Measurements from ENCODE around the gene MYH7. TPM values are rescaled to one million over a fixed set of nuclear protein-coding genes. Genes with fewer than 3 reads are reported as not detected.

MYH7 gene
- 0.56 TPM in 1 of 2 replicates, not detected in the other for total RNA-seq

DNA sequence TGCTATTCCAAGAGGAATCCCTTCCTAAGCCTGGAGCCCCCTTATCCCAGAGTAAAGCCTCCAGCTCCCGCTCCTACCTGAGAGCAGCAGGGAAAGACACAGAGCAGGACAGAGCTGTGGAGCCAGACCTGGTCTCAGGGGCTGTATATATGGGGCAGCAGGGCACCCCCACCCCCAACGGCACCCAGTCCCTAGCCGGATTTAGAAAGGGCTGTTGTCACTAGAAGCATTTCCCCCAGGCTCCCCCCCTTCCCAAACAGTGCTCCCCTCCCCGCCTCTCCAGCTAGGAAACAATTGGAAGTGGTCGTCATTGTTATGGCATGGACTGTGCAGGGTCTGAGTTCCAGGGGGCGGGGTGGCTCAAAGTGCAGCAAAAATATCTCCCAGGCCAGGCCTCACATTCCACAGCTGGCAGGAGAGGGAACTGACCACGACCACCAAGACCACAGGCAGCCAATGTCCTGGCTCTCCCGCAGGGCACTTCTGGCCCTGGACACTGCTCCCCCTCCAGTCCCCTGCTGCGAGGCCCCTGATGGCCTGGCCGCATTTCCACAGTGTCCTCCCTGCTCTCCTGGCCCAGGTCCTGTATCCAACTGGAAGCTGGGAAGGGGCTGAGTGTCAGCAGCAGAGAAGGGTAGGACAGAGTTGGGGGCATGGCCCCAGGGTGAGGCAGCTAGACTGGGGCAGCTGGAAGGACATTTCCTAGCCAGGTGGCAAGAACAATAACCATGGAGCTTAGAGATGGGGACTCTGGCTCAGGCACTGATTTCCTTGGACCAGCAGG is at the start of gene MYH7:
Gene MYH7 (minus strand): TSS at position 118 of the 784 bp plus-strand sequence. CDS start 1,928 bp downstream, outside the sequence.

DNA sequence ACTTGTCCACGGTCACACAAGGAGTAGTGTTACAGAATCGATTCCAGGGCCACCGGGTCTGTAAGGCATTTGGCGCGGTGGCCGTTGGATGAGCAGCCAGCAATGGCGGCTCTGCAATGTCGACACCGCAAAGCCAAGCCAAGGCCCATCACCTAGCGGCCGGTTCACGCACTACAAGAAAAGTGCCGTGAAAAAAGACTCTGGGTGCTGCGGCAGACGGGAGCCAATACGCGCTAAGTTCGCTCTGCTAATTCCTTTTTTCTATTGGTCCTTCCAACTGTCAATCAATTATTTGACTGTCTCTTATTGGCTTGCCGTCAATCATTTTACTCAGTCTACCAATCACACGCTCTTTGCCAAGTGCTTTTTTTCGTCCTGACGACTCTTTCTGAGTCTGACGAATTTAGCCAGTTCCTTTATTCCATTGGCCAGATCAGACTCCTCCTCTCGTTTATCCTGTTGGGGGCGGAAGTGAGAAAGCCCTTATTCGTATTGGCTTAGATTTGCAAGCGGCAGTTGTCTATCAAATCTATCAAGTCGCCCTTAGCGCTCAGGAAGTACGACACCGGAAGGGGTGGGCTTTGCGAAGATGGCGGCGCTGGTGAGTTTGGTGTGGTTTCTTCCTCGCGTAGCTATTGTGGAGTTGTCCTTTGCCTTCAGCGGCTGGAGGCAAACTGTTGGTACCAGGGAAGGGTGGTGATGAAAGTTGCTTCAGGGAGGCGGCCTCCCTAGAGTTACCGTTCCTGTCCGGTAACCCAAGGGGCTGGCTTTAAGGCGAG is 33.9 kb upstream of the MYH7 start, which contains the start of gene NGDN:
Gene NGDN (plus strand): TSS at position 577 of the 779 bp plus-strand sequence. CDS start 13 bp downstream, at position 590.

DNA sequence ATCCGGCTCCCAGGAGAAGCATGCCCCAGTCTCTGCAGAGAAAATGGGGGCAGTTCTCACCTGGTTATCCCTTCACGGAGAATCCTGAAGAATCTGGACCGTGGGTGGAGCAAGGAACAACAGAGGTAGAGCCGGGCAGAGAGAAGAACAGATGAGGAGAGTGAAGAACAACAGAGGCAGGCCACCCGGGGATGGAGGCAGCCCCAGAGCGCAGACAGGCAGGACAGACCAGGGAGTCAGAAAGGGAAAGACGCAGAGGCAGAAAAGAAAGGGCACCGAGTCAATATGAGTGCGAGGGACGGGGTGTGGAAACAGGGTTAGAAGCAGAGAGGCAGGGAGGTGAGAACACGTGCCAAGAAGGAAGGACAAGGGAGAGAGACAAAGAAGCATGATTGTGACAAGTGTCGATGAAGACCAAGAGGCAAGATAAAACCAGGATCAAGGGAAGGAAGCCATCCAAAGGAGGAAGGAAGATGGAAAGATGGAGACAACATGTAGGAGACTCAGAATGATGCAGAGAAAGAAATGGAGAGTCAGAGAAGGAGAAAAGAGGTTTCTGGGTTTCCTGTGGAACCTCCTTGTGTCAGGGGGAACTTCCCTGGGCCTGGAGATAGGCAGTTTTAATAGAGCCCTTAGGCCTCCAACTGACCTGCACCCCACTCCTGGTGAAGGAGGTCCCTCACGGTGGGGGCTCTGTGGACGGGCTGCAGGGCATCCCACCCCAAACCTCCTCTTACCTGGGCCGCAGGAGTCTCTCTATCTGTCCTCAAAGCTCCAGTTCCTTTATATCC is 27.7 kb downstream of the MYH7 start, which contains the start of gene MYH6:
Gene MYH6 (minus strand): TSS at position 758 of the 791 bp plus-strand sequence. CDS start 1,050 bp downstream, outside the sequence.

GRCh38 chr14:23376482-23377197 is 58.8 kb downstream of the MYH7 start, which contains the start of gene CMTM5:
TSS of gene CMTM5 (plus strand) at chr14:23377046. CDS start at chr14:23377252, 206 bp downstream.

GRCh38 chr14:23372509-23372908 is 63.0 kb downstream of the MYH7 start, which contains the start of gene IL25:
TSS of gene IL25 (plus strand) at chr14:23372809.

DNA sequence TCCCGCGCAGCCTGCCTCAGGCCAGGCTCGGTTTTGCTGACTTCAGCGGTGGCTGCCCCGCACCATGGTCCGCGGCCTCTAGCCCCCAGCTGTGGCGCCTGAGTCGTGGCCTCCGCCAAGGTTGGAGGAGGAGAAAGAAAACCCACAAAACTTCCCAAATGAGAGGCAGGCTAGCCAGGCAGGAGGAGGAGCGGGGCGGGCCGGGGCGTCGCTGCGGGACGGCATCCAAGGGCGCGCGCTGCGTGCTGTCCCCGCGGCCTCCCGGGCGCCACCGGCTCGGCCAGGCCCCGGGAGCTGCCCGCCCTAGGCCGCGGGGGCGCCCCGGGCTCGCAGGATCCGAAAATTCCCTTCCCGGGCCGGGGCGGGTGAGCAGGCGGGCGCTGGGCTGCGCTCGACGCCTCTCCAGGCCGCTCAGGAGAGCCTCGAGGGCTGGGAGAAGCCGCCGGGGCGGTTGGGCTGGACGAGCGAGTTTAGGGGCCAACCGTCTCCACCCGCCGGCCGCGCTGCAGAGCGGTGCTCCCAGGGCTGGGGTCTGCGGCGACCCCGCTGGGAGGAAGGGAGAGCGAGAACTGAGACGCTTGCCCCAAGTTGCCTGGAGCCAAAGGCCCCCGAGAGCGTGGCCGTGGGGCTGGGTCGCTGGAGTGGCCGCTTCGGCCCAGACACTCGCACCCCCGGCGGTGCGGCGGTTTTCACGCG is 70.3 kb downstream of the MYH7 start, which contains the start of gene EFS:
Gene EFS (minus strand): TSS at position 137 of the 696 bp plus-strand sequence. CDS start 147 bp downstream, outside the sequence.

Other genes with a start within 250 kb of the MYH7 start
- gene RNF212B, start 197.7 kb downstream of the MYH7 start, total RNA-seq, result not detected in 2 replicates
- 9.1 and 16.4 TPM in 2 replicates for gene HOMEZ, start 149.5 kb downstream of the MYH7 start, total RNA-seq
- 1.6 and 4.7 TPM in 2 replicates for gene PPP1R3E, start 132.8 kb downstream of the MYH7 start, total RNA-seq
- gene BCL2L2, start 128.8 kb downstream of the MYH7 start, total RNA-seq, result 12.0 and 18.4 TPM in 2 replicates
- 40.2 and 60.3 TPM in 2 replicates for gene PABPN1, start 114.2 kb downstream of the MYH7 start, total RNA-seq
- gene SLC22A17, start 82.8 kb downstream of the MYH7 start, total RNA-seq, result 34.6 and 59.7 TPM in 2 replicates
- gene EFS, start 70.5 kb downstream of the MYH7 start, total RNA-seq, result 21.6 and 34.2 TPM in 2 replicates
- gene IL25, start 62.9 kb downstream of the MYH7 start, total RNA-seq, result not detected in 2 replicates
- gene CMTM5, start 58.6 kb downstream of the MYH7 start, total RNA-seq, result 2.2 TPM in 1 of 2 replicates, not detected in the other
- not detected in 2 replicates for gene MYH6, start 27.4 kb downstream of the MYH7 start, total RNA-seq
- gene NGDN, start 34.0 kb upstream of the MYH7 start, total RNA-seq, result 24.4 and 30.1 TPM in 2 replicates
- gene ZFHX2, start 116.1 kb upstream of the MYH7 start, total RNA-seq, result 0.08 and 0.39 TPM in 2 replicates
- gene THTPA, start 120.6 kb upstream of the MYH7 start, total RNA-seq, result 10.0 and 13.4 TPM in 2 replicates
- gene AP1G2, start 132.1 kb upstream of the MYH7 start, total RNA-seq, result 10.1 and 14.6 TPM in 2 replicates
- gene JPH4, start 143.1 kb upstream of the MYH7 start, total RNA-seq, result under 0.01 and 0.24 TPM in 2 replicates
- gene DHRS2, start 200.7 kb upstream of the MYH7 start, total RNA-seq, result under 0.01 TPM in 1 of 2 replicates, not detected in the other